IMR-90 (cell line): ENCODE results near the gene LDHAL6B. TPM values are rescaled to one million over a fixed set of nuclear protein-coding genes. Genes with fewer than 3 reads are reported as not detected.

Source experiments
- ATAC-seq: fragments of 200-7000 bp; cut with Tn5 transposase; 2 replicates; pipeline ENCODE4 v1.9.1; 2020; ENCODE audit warnings: low read depth, mild to moderate bottlenecking, moderate library complexity
- BruUV-seq: library from RNA; stranded (reverse); fragments of 400-500 nt; replicated peaks from 2 replicates; lab custom pipeline; 2021; lab: Mats Ljungman, UMichigan
- CTCF ChIA-PET: fragments of 300-600 bp; formaldehyde crosslinking; extraction: SDS; loops from one replicate; lab custom pipeline; 2021; ENCODE audit warnings: antibody characterized with exemption; lab: Yijun Ruan, JAX
- POLR2A ChIA-PET: fragments of 300-600 bp; sonication (Branson Sonifier 250); formaldehyde crosslinking; loops from one replicate; lab custom pipeline; 2022; ENCODE audit warnings: antibody characterized with exemption; ENCODE audit not compliant: unreplicated experiment; lab: Charles Lee
- DNase-seq: peaks from one replicate; pipeline ENCODE4 v3.0.0; 2013
- H2AFZ ChIP-seq: replicated peaks from 2 replicates; pipeline ENCODE3; 2013; ENCODE audit warnings: low read length, mild to moderate bottlenecking; ENCODE audit not compliant: poor library complexity
- H2AK5ac ChIP-seq: 2 replicates; pipeline ENCODE4 v1.6.1; 2013; ENCODE audit warnings: low read depth, low read length, inconsistent platforms
- H2AK9ac ChIP-seq: replicated peaks from 2 replicates; pipeline ENCODE3; 2013; ENCODE audit warnings: mild to moderate bottlenecking, low read depth, low read length, moderate library complexity; ENCODE audit not compliant: poor library complexity
- H2BK120ac ChIP-seq: 2 replicates; pipeline ENCODE4 v1.6.1; 2013; ENCODE audit warnings: low read depth, low read length, inconsistent platforms
- H2BK15ac ChIP-seq: 3 replicates; pipeline ENCODE4 v1.6.1; 2013; ENCODE audit warnings: low read depth, low read length, inconsistent platforms
- H2BK20ac ChIP-seq: 2 replicates; pipeline ENCODE4 v1.6.1; 2013; ENCODE audit warnings: low read depth, mild to moderate bottlenecking, inconsistent platforms, low read length, moderate library complexity
- H2BK5ac ChIP-seq: 2 replicates; pipeline ENCODE4 v1.6.1; 2013; ENCODE audit warnings: mild to moderate bottlenecking, low read depth, low read length, inconsistent platforms; ENCODE audit not compliant: poor library complexity, severe bottlenecking
- H3K14ac ChIP-seq: replicated peaks from 2 replicates; pipeline ENCODE4 v1.6.1; 2013; ENCODE audit warnings: low read depth, low read length, inconsistent platforms
- H3K18ac ChIP-seq: 2 replicates; pipeline ENCODE4 v1.6.1; 2013; ENCODE audit warnings: low read depth, low read length, control low read depth
- H3K23ac ChIP-seq: 2 replicates; pipeline ENCODE4 v1.6.1; 2013; ENCODE audit warnings: low read depth, low read length, inconsistent platforms
- H3K27ac ChIP-seq: 2 replicates; pipeline ENCODE4 v1.5.1; 2013; ENCODE audit warnings: mild to moderate bottlenecking, control low read depth, low read length; ENCODE audit not compliant: insufficient read depth
- H3K27me3 ChIP-seq: 2 replicates; pipeline ENCODE4 v1.6.1; 2013; ENCODE audit warnings: low read length; ENCODE audit not compliant: control insufficient read depth, insufficient read depth
- H3K36me3 ChIP-seq: 2 replicates; pipeline ENCODE4 v1.6.1; 2013; ENCODE audit warnings: low read length, mixed read lengths; ENCODE audit not compliant: control insufficient read depth, insufficient read depth
- H3K4ac ChIP-seq: 2 replicates; pipeline ENCODE4 v1.6.1; 2013; ENCODE audit warnings: low read depth, low read length, inconsistent platforms
- H3K4me1 ChIP-seq: 2 replicates; pipeline ENCODE4 v1.6.1; 2013; ENCODE audit warnings: low read length, mixed read lengths; ENCODE audit not compliant: control insufficient read depth, insufficient read depth
- H3K4me2 ChIP-seq: 2 replicates; pipeline ENCODE4 v1.6.1; 2013; ENCODE audit warnings: low read depth, mild to moderate bottlenecking, control low read depth, low read length, moderate library complexity
- H3K4me3 ChIP-seq: 2 replicates; pipeline ENCODE4 v1.5.1; 2013; ENCODE audit warnings: low read depth, mild to moderate bottlenecking, control low read depth, low read length, moderate library complexity; ENCODE audit not compliant: insufficient read depth
- H3K56ac ChIP-seq: 2 replicates; pipeline ENCODE4 v1.6.1; 2013; ENCODE audit warnings: low read length, inconsistent platforms; ENCODE audit not compliant: insufficient read depth; ENCODE audit errors: extremely low read depth
- H3K79me1 ChIP-seq, 2 experiments: 2 replicates each; pipeline ENCODE4 v1.6.1; 2013; ENCODE audit warnings: low read length in 2 of 2, inconsistent platforms in 1 of 2, low read depth in 1 of 2
- H3K9ac ChIP-seq: 2 replicates; pipeline ENCODE4 v1.6.1; 2013; ENCODE audit warnings: low read depth, low read length, control low read depth
- H3K9me1 ChIP-seq: 2 replicates; pipeline ENCODE4 v1.6.1; 2013; ENCODE audit warnings: low read length, inconsistent platforms; ENCODE audit not compliant: insufficient read depth
- H3K9me3 ChIP-seq: 2 replicates; pipeline ENCODE4 v1.6.1; 2013; ENCODE audit warnings: low read length; ENCODE audit not compliant: control insufficient read depth, insufficient read depth
- H4K20me1 ChIP-seq: 2 replicates; pipeline ENCODE4 v1.6.1; 2013; ENCODE audit warnings: low read length, inconsistent platforms; ENCODE audit not compliant: insufficient read depth
- H4K5ac ChIP-seq: 2 replicates; pipeline ENCODE4 v1.6.1; 2013; ENCODE audit warnings: mild to moderate bottlenecking, low read depth, low read length, control low read depth
- H4K8ac ChIP-seq, 2 experiments: 2 replicates each; pipeline ENCODE4 v1.6.1; 2013; ENCODE audit warnings: low read depth in 2 of 2, low read length in 2 of 2, control low read depth in 1 of 2, inconsistent platforms in 1 of 2
- H4K91ac ChIP-seq: 2 replicates; pipeline ENCODE4 v1.6.1; 2013; ENCODE audit warnings: low read depth, low read length, inconsistent platforms; ENCODE audit not compliant: insufficient read depth
- BHLHE40 ChIP-seq: fragments of 150-350 bp; IDR thresholded peaks from 2 replicates; pipeline ENCODE4 v1.6.1; 2016; ENCODE audit warnings: mild to moderate bottlenecking, low read depth, low read length
- CEBPB ChIP-seq: IDR thresholded peaks from 2 replicates; pipeline ENCODE4 v1.6.1; 2012; ENCODE audit warnings: low read depth, low read length, improper control_type of control experiment
- CHD1 ChIP-seq: IDR thresholded peaks from 2 replicates; pipeline ENCODE4 v1.6.1; 2012; ENCODE audit warnings: low read depth, low read length, improper control_type of control experiment
- CTCF ChIP-seq: conservative IDR thresholded peaks from 2 replicates; pipeline ENCODE4 v1.5.1; 2012; ENCODE audit warnings: mild to moderate bottlenecking, low read depth, low read length, improper control_type of control experiment
- ELK1 ChIP-seq: fragments of 150-350 bp; IDR thresholded peaks from 2 replicates; pipeline ENCODE4 v1.6.1; 2016; ENCODE audit warnings: low read depth, mild to moderate bottlenecking, low read length, moderate library complexity, borderline replicate concordance
- FOS ChIP-seq: fragments of 150-350 bp; IDR thresholded peaks from 2 replicates; pipeline ENCODE4 v1.6.1; 2016; ENCODE audit warnings: low read depth, low read length
- MAFK ChIP-seq: IDR thresholded peaks from 2 replicates; pipeline ENCODE4 v1.6.1; 2012; ENCODE audit warnings: low read depth, low read length, improper control_type of control experiment
- MAZ ChIP-seq: IDR thresholded peaks from 2 replicates; pipeline ENCODE4 v1.6.1; 2012; ENCODE audit warnings: low read depth, mild to moderate bottlenecking, low read length, improper control_type of control experiment, moderate library complexity, borderline replicate concordance
- MXI1 ChIP-seq: IDR thresholded peaks from 2 replicates; pipeline ENCODE4 v1.6.1; 2012; ENCODE audit warnings: low read depth, mild to moderate bottlenecking, low read length, moderate library complexity, borderline replicate concordance
- NFE2L2 ChIP-seq: fragments of 150-350 bp; IDR thresholded peaks from 2 replicates; pipeline ENCODE4 v1.6.1; 2016; ENCODE audit warnings: low read depth, mild to moderate bottlenecking, low read length
- POLR2A ChIP-seq: IDR thresholded peaks from 2 replicates; pipeline ENCODE4 v1.6.1; 2012; ENCODE audit warnings: mild to moderate bottlenecking, low read depth, low read length
- RAD21 ChIP-seq: IDR thresholded peaks from 2 replicates; pipeline ENCODE4 v1.6.1; 2012; ENCODE audit warnings: low read length, improper control_type of control experiment
- RCOR1 ChIP-seq: IDR thresholded peaks from 2 replicates; pipeline ENCODE4 v1.6.1; 2012; ENCODE audit warnings: mild to moderate bottlenecking, low read length, improper control_type of control experiment; ENCODE audit not compliant: insufficient replicate concordance
- RFX5 ChIP-seq: IDR thresholded peaks from 2 replicates; pipeline ENCODE4 v1.8.0; 2012; ENCODE audit warnings: low read depth, mild to moderate bottlenecking, low read length, moderate library complexity
- SMC3 ChIP-seq: fragments of 150-350 bp; IDR thresholded peaks from 2 replicates; pipeline ENCODE4 v1.6.1; 2016; ENCODE audit warnings: low read depth, mild to moderate bottlenecking, antibody characterized with exemption, low read length, moderate library complexity
- USF2 ChIP-seq: fragments of 150-350 bp; IDR thresholded peaks from 2 replicates; pipeline ENCODE4 v1.6.1; 2017; ENCODE audit warnings: mild to moderate bottlenecking, antibody characterized with exemption, low read length, low read depth
- WGBS, 2 experiments: methylation state at CpG; one replicate each; pipeline versions ENCODE4 v1.1.5 to v1.1.7; 2013; ENCODE audit warnings: missing lambda C conversion rate in 2 of 2; ENCODE audit not compliant: insufficient read length in 1 of 2; ENCODE audit errors: extremely low coverage in 2 of 2; 5-methylcytosine and 5-hydroxymethylcytosine counted together
- dilution Hi-C: fragments of 300-500 bp; cut with HindIII; formaldehyde crosslinking; loops from one replicate; pipeline ENCODE4 v1.14.3; 2018; ENCODE audit warnings: low sequenced_read_pairs; ENCODE audit not compliant: unreplicated experiment
- in situ Hi-C: fragments of 300-500 bp; cut with MboI; formaldehyde crosslinking; loops from 3 replicates; pipeline ENCODE4 v1.14.3; 2019; ENCODE audit warnings: low sequenced_read_pairs, inconsistent platforms, mixed read lengths
- intact Hi-C: fragments of 100-400 bp; cut with micrococcal nuclease; formaldehyde crosslinking; loops from 2 replicates; pipeline ENCODE4 v1.10.0; 2022
- polyA plus RNA-seq, 3 experiments: library from polyadenylated mRNA; depleted of rRNA; stranded (reverse); fragments of >200 nt; gene quantifications; 2 replicates each; pipeline ENCODE4 v1.2.3, GENCODE V29; 2012; ENCODE audit warnings: low replicate concordance in 1 of 3
- total RNA-seq: library from RNA; depleted of rRNA; stranded (reverse); fragments of >200 nt; gene quantifications from 2 replicates; pipeline ENCODE4 v1.2.3, GENCODE V29; 2012

Gene LDHAL6B
- total and polyA plus RNA-seq, 2 of the 4 experiments (the other 2 are of a cell fraction) = not detected

GRCh38 chr15:59189241-59189640 lies 17.4 kb upstream of the LDHAL6B start:
- Histone ChIP-seq H3K18ac (no peak overlapping the region), H4K91ac (no peak overlapping the region), H3K4ac (no peak overlapping the region), H3K27me3 (no peaks in the 10 kb centered on the region), H3K56ac (no peak overlapping the region), H3K9me1 (peaks cover 19% of the 10 kb centered on the region), H3K23ac (no peak overlapping the region), H2AK5ac (no peak overlapping the region; the same call in 1 of the 2 replicates), H2BK20ac (no peak overlapping the region), H3K4me2 (no peak overlapping the region), H3K4me3 (no peak overlapping the region), H2AFZ (no peak overlapping the region), H3K14ac (no peak overlapping the region), H2BK5ac (no peak overlapping the region), H4K5ac (no peak overlapping the region), H4K20me1 (peaks cover 5% of the 10 kb centered on the region), H2BK15ac (no peak overlapping the region), H3K27ac (no peak overlapping the region), H3K79me1 (peaks cover 8 to 41% of the 10 kb centered on the region in 2 experiments; a peak in 3 of 4 replicates), H2AK9ac (no peak overlapping the region), H3K9me3 (peaks cover 2% of the 10 kb centered on the region; the same call in 1 of the 2 replicates), H2BK120ac (no peak overlapping the region), H3K36me3 (peaks cover 11% of the 10 kb centered on the region), H4K8ac (no peak overlapping the region), H3K9ac (no peak overlapping the region), H3K4me1 (peaks cover 11% of the 10 kb centered on the region)
- ChIA-PET CTCF (no interaction called here), POLR2A (no interaction called here)
- 100% methylated on average over 1 of the region's 5 CpGs; no CpG with 5 or more reads in 1 of the 2 experiments for WGBS, 2 experiments
- intact Hi-C loops = no loop called here
- no TSS peak for BruUV-seq
- ATAC-seq (no peak), DNase-seq (no peak)
- TF ChIP-seq CEBPB (no peak), CHD1 (no peak), FOS (no peak), MXI1 (no peak), USF2 (no peak), RAD21 (no peak), ELK1 (no peak), NFE2L2 (no peak), POLR2A (no peak), RFX5 (no peak), SMC3 (no peak), MAZ (no peak), RCOR1 (no peak), MAFK (no peak), CTCF (no peak), BHLHE40 (no peak)
- in situ Hi-C loops = no loop called here
- dilution Hi-C loops = no loop called here
